GM06990 (cell line): Measurements from ENCODE around the gene ENOX1.

Source experiments
- DNase-seq: peaks from one replicate; pipeline ENCODE4 v3.0.0-alpha.2; 2011; ENCODE audit not compliant: insufficient read length; ENCODE audit errors: extremely low read depth
- H3K27me3 ChIP-seq: replicated peaks from 2 replicates; pipeline ENCODE4 v1.6.0; 2011; ENCODE audit warnings: low read length; ENCODE audit not compliant: control insufficient read depth, insufficient read depth
- H3K36me3 ChIP-seq: 2 replicates; pipeline ENCODE4 v1.5.1; 2011; ENCODE audit warnings: low read length; ENCODE audit not compliant: control insufficient read depth, insufficient read depth
- H3K4me3 ChIP-seq: replicated peaks from 2 replicates; pipeline ENCODE4 v1.5.1; 2011; ENCODE audit warnings: low read depth, mild to moderate bottlenecking, control low read depth, low read length
- CTCF ChIP-seq: IDR thresholded peaks from 2 replicates; pipeline ENCODE4 v1.5.1; 2011; ENCODE audit warnings: low read length, control low read depth, mild to moderate bottlenecking, inconsistent platforms; ENCODE audit not compliant: insufficient read depth, poor library complexity, severe bottlenecking

ENOX1 gene

GRCh38 chr13:43370842-43371241 lies 415.9 kb downstream of the ENOX1 start:
- no peak for TF ChIP-seq CTCF
- Histone ChIP-seq H3K4me3 (no peak overlapping the region), H3K27me3 (no peaks in the 10 kb centered on the region), H3K36me3 (no peaks in the 10 kb centered on the region)
- no peak for DNase-seq

GRCh38 chr13:43369319-43369718 lies 417.5 kb downstream of the ENOX1 start:
- Histone ChIP-seq H3K27me3 (no peaks in the 10 kb centered on the region), H3K4me3 (no peak overlapping the region), H3K36me3 (no peaks in the 10 kb centered on the region)
- DNase-seq: no peak
- no peak for TF ChIP-seq CTCF

- DNase-seq: no peak
- H3K4me3 ChIP-seq: no peak overlapping the region
Measured at GRCh38 chr13:43368003-43368402, 418.8 kb downstream of the ENOX1 start.

GRCh38 chr13:43365039-43365344 lies 421.8 kb downstream of the ENOX1 start:
- no peaks in the 10 kb centered on the region for H3K36me3 ChIP-seq
- H3K4me3 ChIP-seq: no peak overlapping the region
- no peak for TF ChIP-seq CTCF
- no peak for DNase-seq
- H3K27me3 ChIP-seq: no peaks in the 10 kb centered on the region

More at GRCh38 chr13:43368003-43368402, 418.8 kb downstream of the ENOX1 start:
- TF ChIP-seq CTCF: no peak
- H3K27me3 ChIP-seq: no peaks in the 10 kb centered on the region
- H3K36me3 ChIP-seq: no peaks in the 10 kb centered on the region

- no peaks in the 10 kb centered on the region for H3K27me3 ChIP-seq
- H3K36me3 ChIP-seq: no peaks in the 10 kb centered on the region
- TF ChIP-seq CTCF: no peak
- no peak overlapping the region for H3K4me3 ChIP-seq
- DNase-seq: no peak
Measured at GRCh38 chr13:43364210-43365038, 422.3 kb downstream of the ENOX1 start.
